GM12891 (cell line): ENCODE measurements around the gene ZNF793.

Source experiments
- DNase-seq: peaks from one replicate; pipeline ENCODE4 v3.0.0; 2011; ENCODE audit warnings: low spot score; ENCODE audit not compliant: insufficient read length
- FAIRE-seq: peaks from 2 replicates; lab custom pipeline; 2011; peaks lifted over from hg19 to GRCh38; lab: Jason Lieb, UNC
- PAX5 ChIP-seq: IDR thresholded peaks from 2 replicates; pipeline ENCODE4 v1.6.1; 2011; ENCODE audit warnings: low read length, moderate library complexity, mild to moderate bottlenecking; ENCODE audit not compliant: insufficient read depth, severe bottlenecking
- POLR2A ChIP-seq: IDR thresholded peaks from 2 replicates; pipeline ENCODE4 v1.6.1; 2011; ENCODE audit warnings: low read depth, low read length, control low read depth
- POLR2AphosphoS5 ChIP-seq: IDR thresholded peaks from 2 replicates; pipeline ENCODE4 v1.6.1; 2011; ENCODE audit warnings: low read depth, low read length, control low read depth
- POU2F2 ChIP-seq: IDR thresholded peaks from 2 replicates; pipeline ENCODE4 v1.6.1; 2011; ENCODE audit warnings: low read depth, mild to moderate bottlenecking, control low read depth, low read length, moderate library complexity
- SPI1 ChIP-seq: IDR thresholded peaks from 2 replicates; pipeline ENCODE4 v1.6.1; 2011; ENCODE audit warnings: low read depth, low read length, control low read depth
- TAF1 ChIP-seq: IDR thresholded peaks from 2 replicates; pipeline ENCODE4 v1.6.1; 2011; ENCODE audit warnings: low read depth, low read length, control low read depth

The ZNF793 gene

DNA sequence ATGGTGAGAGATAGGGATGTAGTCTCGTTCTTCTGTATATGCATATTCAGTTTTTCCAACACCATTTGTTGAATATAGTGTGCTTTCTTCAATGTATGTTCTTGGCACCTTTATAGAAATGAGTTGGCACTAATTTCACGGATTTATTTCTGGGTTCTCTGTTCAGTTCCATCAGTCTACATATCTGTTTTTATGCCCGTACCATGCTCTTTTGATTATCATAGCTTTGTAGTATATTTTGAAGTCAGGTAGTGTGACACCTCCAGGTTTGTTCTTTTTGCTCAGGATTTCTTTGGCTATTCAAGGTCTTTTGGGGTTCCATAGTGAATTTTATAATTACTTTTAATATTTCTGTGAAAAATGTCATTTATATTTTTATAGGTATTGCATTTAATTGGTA, 14.5 kb upstream of the ZNF793 start:
- TF ChIP-seq POU2F2 (no peak), POLR2A (no peak), PAX5 (no peak), SPI1 (no peak), TAF1 (no peak), POLR2AphosphoS5 (no peak)
- no peak for DNase-seq
- no peak for FAIRE-seq

DNA sequence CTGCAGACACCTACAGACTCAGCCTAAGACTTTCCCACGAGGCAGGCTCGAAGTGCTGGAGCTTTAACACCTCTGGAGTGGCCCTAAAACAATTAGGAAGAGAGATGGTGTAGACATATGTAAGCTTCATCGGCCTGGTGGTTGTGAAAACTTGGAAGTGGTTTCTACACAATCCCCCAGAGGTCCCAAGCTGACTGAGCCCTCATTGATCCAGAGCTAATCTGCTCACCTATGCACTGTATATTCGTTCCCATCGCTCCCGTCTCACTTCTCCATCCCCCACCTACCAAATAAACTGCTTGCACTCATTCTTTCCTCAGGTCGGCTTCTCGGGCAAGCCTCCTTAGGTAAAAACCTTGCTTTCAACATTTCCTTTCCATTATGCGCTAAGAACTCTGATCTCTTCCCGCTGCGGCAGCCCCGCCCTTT, 767 bp upstream of the ZNF793 start:
- FAIRE-seq (no peak), DNase-seq (no peak)
- TF ChIP-seq SPI1 (no peak), POU2F2 (no peak), PAX5 (no peak)

DNA sequence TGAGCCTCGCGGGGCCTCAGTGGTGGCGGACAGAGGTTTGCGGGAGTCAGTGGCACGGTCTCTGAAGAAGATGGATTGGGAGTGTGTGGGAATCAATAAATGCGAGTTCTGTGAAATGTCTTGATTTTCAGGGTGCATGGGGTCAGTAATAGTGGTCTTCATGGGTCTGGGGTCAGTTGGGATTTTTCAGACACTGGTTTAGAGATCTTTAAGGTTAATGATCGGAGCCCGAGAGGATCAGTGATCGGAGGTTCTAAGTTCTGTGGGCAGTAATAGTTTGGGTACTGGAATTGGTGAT, 377 bp downstream of the ZNF793 start:
- FAIRE-seq: no peak
- TF ChIP-seq POLR2A (no peak), TAF1 (no peak), POU2F2 (no peak), POLR2AphosphoS5 (no peak), SPI1 (no peak), PAX5 (no peak)
- DNase-seq: no peak

DNA sequence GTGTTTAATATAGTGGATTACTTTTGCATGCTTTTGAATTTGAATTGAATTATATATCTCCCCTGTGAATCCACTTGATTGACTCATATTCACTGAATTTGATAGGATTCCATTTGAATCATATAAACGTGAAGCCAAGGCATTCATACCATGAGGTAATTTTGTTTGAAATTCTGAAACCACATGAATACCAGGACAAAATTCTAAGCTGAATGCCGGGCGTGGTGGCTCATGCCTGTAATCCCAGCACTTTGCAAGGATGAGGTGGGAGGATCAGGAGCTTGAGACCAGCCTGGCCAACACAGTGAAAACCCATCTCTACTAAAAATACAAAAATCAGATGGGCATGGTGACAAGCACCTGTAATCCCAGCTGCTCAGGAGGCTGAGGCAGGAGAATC, 4.4 kb downstream of the ZNF793 start:
- DNase-seq (no peak), FAIRE-seq (no peak)
- TF ChIP-seq TAF1 (no peak), POLR2A (no peak), POU2F2 (no peak), PAX5 (no peak), POLR2AphosphoS5 (no peak), SPI1 (no peak)

DNA sequence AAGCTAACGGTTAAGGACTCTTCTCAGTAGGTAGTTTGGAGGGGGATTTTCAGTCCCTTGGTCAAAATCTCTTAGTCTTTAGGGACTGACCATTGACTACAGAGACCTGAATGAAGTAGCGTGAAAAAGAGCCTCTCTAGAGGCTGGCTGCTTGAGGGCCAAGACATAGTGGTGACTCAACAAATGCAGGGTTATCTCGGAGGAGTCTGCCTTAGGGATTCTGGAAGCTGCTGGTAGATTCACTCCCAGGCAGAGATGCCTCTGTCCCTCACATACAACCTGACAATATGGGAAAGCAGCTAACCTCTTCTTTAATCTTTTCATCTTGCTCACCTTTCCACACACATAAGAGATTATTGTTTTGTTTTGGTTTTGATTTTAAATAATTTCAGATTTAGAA, 5.1 kb downstream of the ZNF793 start:
- DNase-seq: no peak
- TF ChIP-seq PAX5 (no peak), TAF1 (no peak), SPI1 (no peak), POLR2A (no peak), POLR2AphosphoS5 (no peak), POU2F2 (no peak)
- no peak for FAIRE-seq

DNA sequence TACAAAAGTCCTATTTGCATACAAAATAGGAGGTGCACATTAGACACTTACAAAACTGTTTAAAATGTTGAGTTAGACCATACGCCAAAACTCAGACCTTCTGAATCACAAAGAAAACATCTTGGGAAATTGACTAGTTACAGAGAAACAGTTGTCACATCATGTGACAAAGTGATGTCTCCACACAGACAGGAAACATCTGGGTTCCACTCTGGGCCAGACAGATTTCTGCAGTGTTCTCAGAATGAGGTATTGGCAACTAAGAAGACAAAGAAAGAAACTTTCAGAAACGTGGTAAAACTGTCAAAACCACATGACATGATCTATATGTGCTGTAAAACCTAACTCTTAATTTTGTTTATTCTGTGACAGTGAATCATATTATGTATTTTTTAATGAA, 6.7 kb downstream of the ZNF793 start:
- DNase-seq (no peak), FAIRE-seq (no peak)
- no peak for TF ChIP-seq TAF1
- TF ChIP-seq SPI1: no peak
- no peak for TF ChIP-seq POLR2A
- no peak for TF ChIP-seq POU2F2
- TF ChIP-seq POLR2AphosphoS5: no peak
- no peak for TF ChIP-seq PAX5

DNA sequence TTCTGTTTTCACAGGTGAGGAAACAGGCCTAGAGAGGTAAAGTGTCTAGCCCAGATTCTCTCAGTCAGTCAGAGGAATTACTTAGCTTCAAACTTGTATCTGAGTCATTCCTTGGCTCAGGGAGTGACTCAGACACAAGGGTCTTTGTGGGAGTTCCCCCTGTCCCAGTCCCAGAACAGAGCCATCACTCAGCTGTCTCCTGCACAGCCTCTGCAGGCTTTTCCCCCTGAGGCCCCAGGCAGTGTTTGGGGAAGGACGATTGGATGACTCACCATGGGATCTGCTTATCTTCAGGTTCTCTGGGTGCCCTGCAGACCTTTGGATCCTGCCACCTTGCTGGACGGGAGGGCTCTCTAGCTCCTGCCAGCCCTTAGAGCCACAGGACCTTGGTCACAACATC, 13.2 kb downstream of the ZNF793 start:
- DNase-seq (no peak), FAIRE-seq (no peak)
- no peak for TF ChIP-seq POLR2A
- TF ChIP-seq POLR2AphosphoS5: no peak
- no peak for TF ChIP-seq SPI1
- no peak for TF ChIP-seq PAX5
- no peak for TF ChIP-seq POU2F2
- TF ChIP-seq TAF1: no peak

DNA sequence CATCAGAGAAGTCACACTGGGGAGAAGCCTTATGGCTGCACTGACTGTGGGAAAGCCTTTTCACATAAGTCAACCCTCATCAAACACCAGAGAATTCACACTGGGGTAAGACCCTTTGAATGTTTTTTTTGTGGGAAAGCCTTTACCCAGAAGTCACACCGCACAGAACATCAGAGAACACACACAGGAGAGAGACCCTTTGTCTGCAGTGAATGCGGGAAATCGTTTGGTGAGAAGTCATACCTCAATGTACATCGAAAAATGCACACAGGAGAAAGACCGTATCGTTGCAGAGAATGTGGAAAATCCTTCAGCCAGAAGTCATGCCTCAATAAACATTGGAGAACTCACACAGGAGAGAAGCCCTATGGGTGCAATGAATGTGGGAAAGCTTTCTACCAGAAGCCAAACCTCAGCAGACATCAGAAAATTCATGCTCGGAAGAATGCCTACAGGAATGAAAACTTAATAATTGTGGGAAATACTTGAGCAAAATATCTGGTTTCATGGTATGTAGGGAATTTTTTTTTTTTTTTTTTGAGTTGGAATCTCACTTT, 30.7 kb downstream of the ZNF793 start:
- DNase-seq: no peak
- no peak for FAIRE-seq
- no peak for TF ChIP-seq POU2F2
- no peak for TF ChIP-seq PAX5
- no peak for TF ChIP-seq POLR2A
- TF ChIP-seq TAF1: no peak
- TF ChIP-seq SPI1: no peak
- no peak for TF ChIP-seq POLR2AphosphoS5

DNA sequence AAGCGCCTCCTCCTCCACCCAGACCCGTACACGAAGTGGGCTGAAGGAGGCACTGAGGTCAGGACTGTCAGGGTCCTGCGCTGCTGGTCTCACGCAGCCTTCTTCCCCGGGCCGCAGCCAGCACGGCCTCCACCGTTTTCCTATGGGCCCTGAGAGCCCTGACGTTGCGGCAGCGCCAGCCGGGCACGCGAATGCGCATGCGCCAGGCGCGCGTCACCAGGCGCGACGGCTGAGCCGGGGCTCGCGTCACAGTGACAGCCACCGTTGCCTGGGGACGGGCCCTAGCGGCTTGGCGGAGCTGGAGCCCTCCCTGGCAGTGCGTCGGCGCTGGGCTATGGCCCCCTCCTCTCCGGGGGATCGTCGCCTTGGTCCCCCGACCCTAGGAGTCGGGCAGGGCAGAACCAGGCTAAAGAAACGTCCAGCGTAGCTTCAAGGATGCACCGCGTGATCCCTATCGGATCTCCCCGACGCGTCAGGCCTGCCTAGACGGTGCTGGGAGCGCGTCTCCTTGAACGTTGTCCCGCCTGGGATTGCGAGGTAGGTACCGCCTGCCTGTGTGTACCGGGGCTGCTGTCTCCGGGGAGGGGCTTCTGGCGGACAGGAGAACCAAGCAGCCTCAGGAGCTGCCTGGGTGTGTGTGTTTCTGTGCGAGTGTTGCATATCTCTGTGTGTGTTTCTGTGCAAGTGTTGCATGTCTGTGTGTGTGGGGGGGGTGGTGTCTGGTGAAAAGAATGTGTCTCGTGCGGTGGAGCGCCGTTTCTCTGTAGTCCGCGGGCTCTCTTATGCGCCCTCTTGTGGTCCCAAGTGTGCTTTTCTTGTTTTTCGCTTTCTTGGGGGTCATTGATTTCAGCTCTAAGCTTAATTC, 44.6 kb downstream of the ZNF793 start:
- peak; percentile 89 for FAIRE-seq
- peak; percentile 77 for DNase-seq
- TF ChIP-seq POLR2A (0 out of 2 replicates have a peak, but pooled peaks have one; percentile 34), PAX5 (no peak)

DNA sequence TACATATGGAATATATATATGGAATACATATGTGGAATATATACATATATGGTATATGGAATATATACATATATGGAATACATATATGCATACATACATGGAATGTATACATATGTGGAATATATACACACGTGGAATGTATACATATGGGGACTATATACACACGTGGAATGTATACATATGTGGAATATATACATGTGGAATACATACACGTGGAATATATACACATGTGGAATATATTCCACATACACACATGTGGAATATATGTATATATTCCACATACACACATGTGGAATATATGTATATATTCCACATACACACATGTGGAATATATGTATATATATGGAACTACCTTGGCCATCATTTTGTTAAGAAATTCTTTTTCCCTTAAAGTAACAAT, 56.8 kb downstream of the ZNF793 start:
- DNase-seq: no peak
- TF ChIP-seq POU2F2 (no peak), POLR2AphosphoS5 (no peak), TAF1 (no peak), POLR2A (no peak), SPI1 (no peak), PAX5 (no peak)
- FAIRE-seq: no peak
